AG09319 (cell line): ENCODE measurements around the gene GMEB2.
A peak's percentile ranks its signal among the peaks of the same experiment; 100 is the strongest.

Experiments used
- DNase-seq: peaks from one replicate; pipeline ENCODE4 v3.0.0-alpha.2; 2010; ENCODE audit warnings: low read depth; ENCODE audit errors: extremely low read depth
- TF ChIP-seq, protein P1 (sequence below): IDR thresholded peaks from 2 replicates; pipeline ENCODE4 v1.5.1; 2011; ENCODE audit warnings: low read depth, mild to moderate bottlenecking, inconsistent platforms, low read length, moderate library complexity

The GMEB2 gene

DNA sequence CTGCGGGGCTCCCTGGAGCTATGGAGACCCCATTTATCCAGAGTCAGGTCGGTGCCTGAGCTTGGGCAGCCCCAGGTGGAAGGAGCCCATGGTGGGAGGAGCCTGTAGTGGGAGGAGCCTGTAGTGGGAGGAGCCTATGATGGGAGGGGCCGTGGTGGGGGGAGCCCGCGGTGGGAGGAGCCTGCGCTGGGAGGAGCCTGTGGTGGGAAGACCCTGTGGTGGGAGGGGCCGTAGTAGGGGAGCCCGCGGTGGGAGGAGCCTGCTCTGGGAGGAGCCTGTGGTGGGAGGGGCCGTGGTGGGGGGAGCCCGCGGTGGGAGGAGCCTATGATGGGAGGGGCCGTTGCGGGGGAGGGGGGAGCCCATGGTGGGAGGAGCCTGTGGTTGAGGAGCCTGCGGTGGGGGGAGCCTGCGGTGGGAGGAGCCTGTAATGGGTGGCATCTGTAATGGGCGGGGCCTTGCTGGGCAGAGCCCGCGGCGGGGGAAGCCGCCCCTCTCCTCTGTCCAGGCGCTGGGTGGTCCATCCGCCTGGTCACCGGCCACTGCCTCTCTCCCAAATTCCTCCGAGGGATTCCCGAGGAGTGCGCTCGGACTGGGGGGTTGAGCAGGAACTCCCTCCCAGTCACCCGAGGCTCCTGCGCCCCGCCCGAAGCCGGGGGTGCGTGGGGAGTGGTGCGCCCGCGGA, 73.5 kb downstream of the GMEB2 start:
- TF ChIP-seq, protein P1, sequence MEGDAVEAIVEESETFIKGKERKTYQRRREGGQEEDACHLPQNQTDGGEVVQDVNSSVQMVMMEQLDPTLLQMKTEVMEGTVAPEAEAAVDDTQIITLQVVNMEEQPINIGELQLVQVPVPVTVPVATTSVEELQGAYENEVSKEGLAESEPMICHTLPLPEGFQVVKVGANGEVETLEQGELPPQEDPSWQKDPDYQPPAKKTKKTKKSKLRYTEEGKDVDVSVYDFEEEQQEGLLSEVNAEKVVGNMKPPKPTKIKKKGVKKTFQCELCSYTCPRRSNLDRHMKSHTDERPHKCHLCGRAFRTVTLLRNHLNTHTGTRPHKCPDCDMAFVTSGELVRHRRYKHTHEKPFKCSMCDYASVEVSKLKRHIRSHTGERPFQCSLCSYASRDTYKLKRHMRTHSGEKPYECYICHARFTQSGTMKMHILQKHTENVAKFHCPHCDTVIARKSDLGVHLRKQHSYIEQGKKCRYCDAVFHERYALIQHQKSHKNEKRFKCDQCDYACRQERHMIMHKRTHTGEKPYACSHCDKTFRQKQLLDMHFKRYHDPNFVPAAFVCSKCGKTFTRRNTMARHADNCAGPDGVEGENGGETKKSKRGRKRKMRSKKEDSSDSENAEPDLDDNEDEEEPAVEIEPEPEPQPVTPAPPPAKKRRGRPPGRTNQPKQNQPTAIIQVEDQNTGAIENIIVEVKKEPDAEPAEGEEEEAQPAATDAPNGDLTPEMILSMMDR = no peak
- peak; percentile 64 for DNase-seq

DNA sequence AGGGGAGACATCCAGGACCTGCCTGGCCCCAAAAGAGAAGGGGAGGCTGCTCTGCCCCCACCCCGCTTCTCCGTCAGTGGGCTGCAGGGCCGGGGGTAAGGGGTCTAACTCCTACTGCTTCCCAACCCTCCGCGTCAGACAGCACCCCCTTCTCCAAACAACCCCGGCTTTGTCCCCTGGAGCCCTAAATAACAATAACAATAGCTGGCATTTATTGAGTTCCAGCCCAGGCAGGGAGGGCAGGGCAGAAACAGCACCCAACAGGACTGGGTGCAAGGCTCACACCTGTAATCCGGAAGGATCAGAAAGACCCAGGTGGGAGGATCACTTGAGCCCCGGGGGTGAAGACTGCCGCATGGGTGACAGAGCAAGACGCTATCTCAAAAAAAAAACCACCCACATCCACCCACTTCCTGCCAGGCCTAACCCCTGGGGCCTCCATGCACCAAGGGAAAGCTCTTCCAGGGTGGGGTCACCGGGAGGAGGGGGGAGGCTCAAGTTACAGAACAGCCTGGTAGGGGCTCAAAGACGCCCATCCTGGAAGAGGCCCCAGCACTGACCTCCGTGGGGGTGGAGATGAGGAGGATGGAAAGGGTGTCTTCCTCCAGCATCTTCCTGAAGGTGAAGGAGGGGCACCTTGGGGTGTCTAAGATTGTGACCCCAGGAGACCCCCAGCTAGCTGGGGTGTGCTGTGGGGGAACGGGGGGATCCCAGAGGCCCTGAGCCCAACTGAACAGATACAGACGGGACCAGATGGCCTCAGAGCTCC, 74.2 kb downstream of the GMEB2 start:
- no peak for DNase-seq
- TF ChIP-seq, protein P1 = no peak

DNA sequence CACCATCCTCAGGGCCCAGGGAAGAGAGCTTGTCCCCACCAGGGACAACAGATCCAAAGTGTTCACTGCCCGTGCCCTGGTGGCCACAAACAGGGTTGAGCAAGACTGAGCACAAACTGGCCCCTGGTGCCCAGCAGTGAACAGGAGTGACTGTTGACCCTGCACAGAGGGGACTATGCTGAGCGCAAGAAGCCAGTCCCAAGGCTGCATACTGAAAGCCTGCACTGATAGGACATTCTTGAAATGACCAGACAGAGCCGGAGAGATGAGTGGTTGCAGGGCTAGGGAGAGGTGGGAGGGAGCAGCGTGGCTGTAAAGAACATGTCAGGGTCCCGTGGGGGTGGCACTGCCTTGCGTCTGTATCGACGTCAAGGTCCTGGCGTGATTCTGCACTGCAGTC, 75.8 kb downstream of the GMEB2 start:
- no peak for DNase-seq
- TF ChIP-seq, protein P1 = no peak

DNA sequence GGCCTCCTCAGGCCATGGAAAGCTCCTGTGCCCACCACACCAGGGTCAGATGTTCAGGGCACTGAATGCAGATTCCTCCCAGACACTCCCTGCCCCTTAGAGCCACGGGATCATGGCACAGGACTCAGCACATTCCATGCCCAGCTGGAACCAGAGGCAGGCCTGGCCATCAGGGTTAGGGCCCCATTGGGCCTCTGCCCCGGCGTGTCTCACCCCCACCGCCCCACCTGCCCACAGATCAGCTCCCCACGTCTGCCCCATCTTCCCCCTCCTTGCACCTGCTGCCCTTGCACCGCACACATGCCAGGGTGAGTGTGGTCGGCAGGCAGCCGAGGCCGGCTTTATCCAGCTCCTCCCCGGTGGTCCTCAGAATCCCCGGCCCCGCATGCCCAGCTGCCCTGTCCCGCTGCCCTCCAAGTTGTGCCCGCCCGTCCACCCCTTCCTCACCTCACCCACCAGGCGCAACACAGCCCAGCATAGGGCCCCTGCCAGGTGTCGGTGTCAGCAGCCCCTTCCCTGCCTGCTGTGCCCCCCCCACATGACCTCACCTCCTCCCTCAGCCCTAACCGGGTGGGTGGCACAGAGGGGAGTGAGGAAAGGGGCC, 77.1 kb downstream of the GMEB2 start:
- no peak for DNase-seq
- TF ChIP-seq, protein P1 = no peak

DNA sequence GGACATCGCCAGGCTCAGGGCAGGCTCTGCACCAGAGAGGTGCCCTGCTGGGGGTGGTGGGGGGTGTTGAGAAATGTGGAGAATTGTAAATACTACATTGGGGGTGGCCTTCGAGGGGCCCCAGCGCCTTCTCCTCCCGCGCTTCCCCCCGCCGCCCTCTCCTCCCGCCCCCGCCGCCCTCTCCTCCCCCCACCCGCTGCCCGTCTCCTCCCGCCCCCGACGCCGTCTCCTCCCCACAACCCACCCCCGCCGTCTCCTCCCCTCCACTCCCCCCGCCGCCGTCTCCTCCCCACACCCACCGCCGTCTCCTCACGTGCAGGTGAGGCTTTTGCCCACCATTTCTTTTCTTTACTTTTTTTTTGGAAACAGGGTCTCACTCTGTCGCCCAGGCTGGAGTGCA, 77.9 kb downstream of the GMEB2 start:
- TF ChIP-seq, protein P1 = no peak
- DNase-seq = no peak

DNA sequence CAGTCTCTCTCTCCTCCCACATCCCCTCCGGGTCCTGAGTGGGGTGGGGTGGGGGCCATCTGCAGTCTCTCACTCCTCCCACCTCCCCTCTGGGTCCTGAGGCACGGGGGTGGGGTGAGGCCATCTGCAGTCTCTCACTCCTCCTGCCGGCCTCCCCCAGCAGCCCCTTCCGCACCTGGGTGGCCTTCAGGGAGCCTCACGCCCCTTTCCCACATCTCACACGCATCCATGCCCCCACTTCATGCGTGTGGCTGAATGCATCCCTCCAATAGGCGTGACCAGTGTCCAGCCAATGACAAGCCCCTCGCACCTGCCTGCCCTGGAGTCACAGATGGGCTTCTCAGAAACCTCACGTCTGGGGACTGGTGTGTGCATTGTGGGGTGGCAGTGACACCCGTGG, 78.4 kb downstream of the GMEB2 start:
- TF ChIP-seq, protein P1 = no peak
- DNase-seq = no peak
